ENCODE data around the gene FLT3. TPM values are rescaled to one million over a fixed set of nuclear protein-coding genes. Genes with fewer than 3 reads are reported as not detected.

Gene FLT3
- total and polyA plus RNA-seq, 10 of the 15 experiments (the other 5 are each of a cell fraction or from before 2014, with no cell fraction given), result 0.04 to 0.19 (median 0.11) TPM; not detected in 1

GRCh38 chr13:28045861-28046260 lies 54.5 kb downstream of the FLT3 start:
- in situ Hi-C loops (cut with MboI) (no loop called here), intact Hi-C loops (cut with micrococcal nuclease; ENCODE audit: unreplicated experiment) (loop anchor here (10.0 kb wide), 1 partner anchor 219 kb away; no protein-coding TSS in a partner anchor)
- ChIA-PET CTCF (interaction anchor here (1.1 kb wide), 1 partner anchor 9 kb away, joined by 3 read pairs; no protein-coding TSS in a partner anchor), POLR2A (interaction anchor here (0.6 to 1.4 kb wide), 4 partner anchors 8 to 424 kb away, joined by 3 to 5 read pairs (median 3); no protein-coding TSS in a partner anchor), RAD21 (ENCODE audit: unreplicated experiment) (interaction anchor here (0.7 to 1.4 kb wide), 3 partner anchors 14 to 18 kb away, joined by 3 to 4 read pairs (median 3); no protein-coding TSS in a partner anchor), SMC1A (ENCODE audit: uncharacterized antibody, unreplicated experiment) (no interaction called here)
- FAIRE-seq (no peak), DNase-seq (ENCODE audit: low read depth, low spot score) (no peak), ATAC-seq (no peak)
- Histone ChIP-seq H3K9me3 (replicated peaks; ENCODE audit: control insufficient read depth, insufficient read depth, low read length) (no peaks in the 10 kb centered on the region; the same call in 2 of the 3 replicates), H3K27me3 (replicated peaks in 1 of 2; ENCODE audit: control insufficient read depth in 2 of 2, insufficient read depth in 2 of 2, low read length in 1 of 2) (no peaks in the 10 kb centered on the region), H3K79me2 (ENCODE audit: control insufficient read depth, insufficient read depth, low read length) (no peaks in the 10 kb centered on the region), H4K20me1 (ENCODE audit: control insufficient read depth, insufficient read depth) (no peaks in the 10 kb centered on the region), H3K36me3 (ENCODE audit: control insufficient read depth in 2 of 2, insufficient read depth in 2 of 2, low read length in 1 of 2) (no peaks in the 10 kb centered on the region), H3K27ac (ENCODE audit: control insufficient read depth, insufficient read depth) (no peak overlapping the region), H3K4me3 (no peak overlapping the region), H3K4me1 (ENCODE audit: control insufficient read depth, insufficient read depth, low read length) (peaks cover 45% of the 10 kb centered on the region), H3K9ac (ENCODE audit: control insufficient read depth, insufficient read depth, low read length) (no peak overlapping the region), H2AFZ (ENCODE audit: control insufficient read depth, low read depth, low read length) (no peak overlapping the region), H3K4me2 (ENCODE audit: control insufficient read depth, insufficient read depth) (no peak overlapping the region)
- 58% methylated on average over 3 of the region's 3 CpGs for WGBS (ENCODE audit: insufficient coverage, insufficient replicate concordance, low lambda C conversion rate, missing lambda C conversion rate)
- no TSS peak for BruUV-seq (replicated peaks)
- TF ChIP-seq ZNF207 (IDR thresholded peaks at IDR 0.05; ENCODE audit: borderline replicate concordance) (no peak), MYB (IDR thresholded peaks at IDR 0.05; ENCODE audit: borderline replicate concordance, low read depth, low read length) (no peak), ESRRA (IDR thresholded peaks at IDR 0.05; ENCODE audit: low read length) (no peak), RCOR1 (conservative IDR thresholded peaks at IDR 0.05; ENCODE audit: low read depth, low read length) (no peak), BMI1 (IDR thresholded peaks at IDR 0.05; ENCODE audit: borderline replicate concordance) (no peak), SUZ12 (IDR thresholded peaks at IDR 0.05; ENCODE audit: unreplicated experiment) (no peak), NR2F1 (conservative IDR thresholded peaks at IDR 0.05) (no peak), RELA (IDR thresholded peaks at IDR 0.05; ENCODE audit: borderline replicate concordance, partially characterized antibody) (no peak), PKNOX1 (IDR thresholded peaks at IDR 0.05) (no peak), MXI1 (IDR thresholded peaks at IDR 0.05; ENCODE audit: low read depth, low read length) (no peak), BCLAF1 (IDR thresholded peaks at IDR 0.05) (no peak), PRDM15 (CRISPR knock-in tag; IDR thresholded peaks at IDR 0.05) (no peak), SMAD1 (IDR thresholded peaks at IDR 0.05; ENCODE audit: low read depth, partially characterized antibody) (no peak), E4F1 (IDR thresholded peaks at IDR 0.05; ENCODE audit: borderline replicate concordance, partially characterized antibody) (no peak)
